Fibroblast of lung (primary cell): ENCODE measurements around the gene MB. TPM values are rescaled to one million over a fixed set of nuclear protein-coding genes. Genes with fewer than 3 reads are reported as not detected.

Source experiments
- DNase-seq, 2 donors: peaks; one replicate each; pipeline versions ENCODE4 v3.0.0 to v3.0.0-alpha.2; 2010; ENCODE audit warnings: low read depth in 2 of 2
- H2AFZ ChIP-seq: 2 replicates; pipeline ENCODE4 v1.5.1; 2012; ENCODE audit warnings: low read length, control low read depth, inconsistent platforms
- H3K27ac ChIP-seq: 2 replicates; pipeline ENCODE4 v1.5.1; 2011; ENCODE audit warnings: low read length, control low read depth; ENCODE audit not compliant: insufficient read depth
- H3K27me3 ChIP-seq: 2 replicates; pipeline ENCODE4 v1.5.1; 2011; ENCODE audit warnings: mild to moderate bottlenecking, low read length; ENCODE audit not compliant: control insufficient read depth, insufficient read depth
- H3K36me3 ChIP-seq: 2 replicates; pipeline ENCODE4 v1.5.1; 2011; ENCODE audit warnings: low read length; ENCODE audit not compliant: control insufficient read depth, insufficient read depth
- H3K4me1 ChIP-seq: 2 replicates; pipeline ENCODE4 v1.5.1; 2011; ENCODE audit warnings: low read length; ENCODE audit not compliant: control insufficient read depth, insufficient read depth; ENCODE audit errors: extremely low read depth
- H3K4me2 ChIP-seq: 2 replicates; pipeline ENCODE4 v1.5.1; 2011; ENCODE audit warnings: low read length, control low read depth; ENCODE audit not compliant: insufficient read depth; ENCODE audit errors: extremely low read depth
- H3K4me3 ChIP-seq, 4 experiments: fragments of 200-600 bp in 1 of 4; sonication (generic) in 1 of 4; replicated peaks in 1 of 4; 2 replicates each; pipeline ENCODE4 v1.5.1; 2011 to 2016; ENCODE audit warnings: low read length in 4 of 4, low read depth in 3 of 4, mild to moderate bottlenecking in 3 of 4, control low read depth in 2 of 4, inconsistent platforms in 1 of 4, mixed read lengths in 1 of 4; ENCODE audit not compliant: insufficient read depth in 1 of 4; ENCODE audit errors: control extremely low read depth in 1 of 4
- H3K79me2 ChIP-seq: 2 replicates; pipeline ENCODE4 v1.5.1; 2012; ENCODE audit warnings: mild to moderate bottlenecking, low read length, inconsistent platforms; ENCODE audit not compliant: control insufficient read depth, insufficient read depth
- H3K9ac ChIP-seq: 2 replicates; pipeline ENCODE4 v1.5.1; 2011; ENCODE audit warnings: mild to moderate bottlenecking, low read length, control low read depth; ENCODE audit not compliant: insufficient read depth
- H3K9me3 ChIP-seq: 2 replicates; pipeline ENCODE4 v1.5.1; 2012; ENCODE audit warnings: low read depth, low read length; ENCODE audit not compliant: control insufficient read depth, insufficient read depth
- H4K20me1 ChIP-seq: 2 replicates; pipeline ENCODE4 v1.5.1; 2011; ENCODE audit warnings: low read length; ENCODE audit not compliant: control insufficient read depth, insufficient read depth; ENCODE audit errors: extremely low read depth
- CTCF ChIP-seq, 2 donors: IDR thresholded peaks in 1 of 2; conservative IDR thresholded peaks in 1 of 2; 1 replicate in 1 of 2; 2 replicates in 1 of 2; pipeline ENCODE4 v1.5.1; 2011 to 2012; ENCODE audit warnings: low read length in 2 of 2, control low read depth in 1 of 2, inconsistent platforms in 1 of 2, low read depth in 1 of 2, mild to moderate bottlenecking in 1 of 2
- EZH2 ChIP-seq: IDR thresholded peaks from 2 replicates; pipeline ENCODE4 v1.5.1; 2012; ENCODE audit warnings: low read length, control low read depth, mild to moderate bottlenecking; ENCODE audit errors: missing control alignments
- polyA plus RNA-seq, 2 donors: library from polyadenylated mRNA; depleted of rRNA in 1 of 2; stranded (reverse) in 1 of 2; unstranded in 1 of 2; fragments of >200 nt; gene quantifications; 2 replicates each; pipeline ENCODE4 v1.2.1, GENCODE V29; 2011 to 2012; ENCODE audit warnings: missing spikeins in 1 of 2
- total RNA-seq: library from RNA; depleted of rRNA; stranded (reverse); fragments of >200 nt; gene quantifications from 2 replicates; pipeline ENCODE4 v1.2.1, GENCODE V29; 2014

Gene MB
- total and polyA plus RNA-seq, 2 donors (not counting 1 experiment from before 2014, with no cell fraction given) = not detected

GRCh38 chr22:35592418-35592967 is 24.6 kb downstream of the MB start:
- Histone ChIP-seq H3K36me3 (no peaks in the 10 kb centered on the region), H3K27me3 (peaks cover 4% of the 10 kb centered on the region), H3K4me2 (no peak overlapping the region), H3K9me3 (no peaks in the 10 kb centered on the region), H4K20me1 (no peaks in the 10 kb centered on the region), H3K79me2 (no peaks in the 10 kb centered on the region), H3K4me3 (no peak overlapping the region), H3K9ac (no peak overlapping the region), H3K27ac (no peak overlapping the region), H3K4me1 (no peaks in the 10 kb centered on the region), H2AFZ (no peak overlapping the region)
- no peak for DNase-seq
- TF ChIP-seq CTCF (conservative IDR thresholded peaks at IDR 0.05 in 1 of 2, IDR thresholded peaks at IDR 0.05 in 1 of 2; ENCODE audit: low read depth in 1 of 2, low read length in 2 of 2) (no peak), EZH2 (no peak)

GRCh38 chr22:35591714-35592417 is 25.3 kb downstream of the MB start:
- Histone ChIP-seq H2AFZ (no peak overlapping the region), H3K4me1 (no peaks in the 10 kb centered on the region), H3K27ac (no peak overlapping the region), H3K27me3 (peaks cover 6% of the 10 kb centered on the region), H3K4me3 (no peak overlapping the region), H3K79me2 (no peaks in the 10 kb centered on the region), H3K9ac (no peak overlapping the region), H3K4me2 (no peak overlapping the region), H4K20me1 (no peaks in the 10 kb centered on the region), H3K36me3 (no peaks in the 10 kb centered on the region), H3K9me3 (no peaks in the 10 kb centered on the region)
- no peak for DNase-seq
- TF ChIP-seq EZH2 (no peak), CTCF (conservative IDR thresholded peaks at IDR 0.05 in 1 of 2, IDR thresholded peaks at IDR 0.05 in 1 of 2; ENCODE audit: low read depth in 1 of 2, low read length in 2 of 2) (no peak)

- no peaks in the 10 kb centered on the region for H3K4me1 ChIP-seq
- no peak overlapping the region for H3K27ac ChIP-seq
- TF ChIP-seq CTCF (conservative IDR thresholded peaks at IDR 0.05 in 1 of 2, IDR thresholded peaks at IDR 0.05 in 1 of 2; ENCODE audit: low read depth in 1 of 2, low read length in 2 of 2) = no peak
- no peak for TF ChIP-seq EZH2
- no peak for DNase-seq
- no peak overlapping the region for H2AFZ ChIP-seq
- H3K9ac ChIP-seq = no peak overlapping the region
- H3K9me3 ChIP-seq = no peaks in the 10 kb centered on the region
- H3K4me2 ChIP-seq = no peak overlapping the region
- H3K27me3 ChIP-seq = peaks cover 6% of the 10 kb centered on the region
- H3K4me3 ChIP-seq = no peak overlapping the region
- no peaks in the 10 kb centered on the region for H3K36me3 ChIP-seq
- H4K20me1 ChIP-seq = no peaks in the 10 kb centered on the region
- no peaks in the 10 kb centered on the region for H3K79me2 ChIP-seq
These were observed 26.4 kb downstream of the MB start for GRCh38 chr22:35590634-35591295.
